ENCODE results near the gene UFC1.

DNA sequence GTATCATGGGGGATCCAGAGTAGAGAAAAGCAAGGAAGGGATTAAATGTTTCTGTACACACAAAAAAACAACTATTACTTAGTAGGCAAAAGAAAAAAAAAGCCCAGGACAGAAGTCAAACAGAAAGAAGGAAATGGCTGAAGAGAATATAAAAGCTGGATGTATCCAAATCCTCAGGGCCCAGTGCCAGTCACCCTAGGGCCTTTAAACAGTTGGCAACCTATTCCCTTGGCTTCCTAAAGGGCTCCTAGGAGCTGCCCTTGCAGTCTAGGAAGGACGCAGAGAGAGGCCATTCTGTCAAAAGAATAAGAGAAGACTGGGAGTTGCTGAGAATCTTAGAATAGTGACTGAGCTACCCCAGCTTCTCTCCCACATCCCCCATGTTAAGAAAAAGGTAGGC, 18.6 kb downstream of the UFC1 start:
- TF ChIP-seq EP300 (IDR thresholded peaks at IDR 0.05) (no peak), POLR2A (IDR thresholded peaks at IDR 0.05) (no peak), POLR2AphosphoS5 (IDR thresholded peaks at IDR 0.05) (no peak)
- TF ChIP-seq, protein P1, sequence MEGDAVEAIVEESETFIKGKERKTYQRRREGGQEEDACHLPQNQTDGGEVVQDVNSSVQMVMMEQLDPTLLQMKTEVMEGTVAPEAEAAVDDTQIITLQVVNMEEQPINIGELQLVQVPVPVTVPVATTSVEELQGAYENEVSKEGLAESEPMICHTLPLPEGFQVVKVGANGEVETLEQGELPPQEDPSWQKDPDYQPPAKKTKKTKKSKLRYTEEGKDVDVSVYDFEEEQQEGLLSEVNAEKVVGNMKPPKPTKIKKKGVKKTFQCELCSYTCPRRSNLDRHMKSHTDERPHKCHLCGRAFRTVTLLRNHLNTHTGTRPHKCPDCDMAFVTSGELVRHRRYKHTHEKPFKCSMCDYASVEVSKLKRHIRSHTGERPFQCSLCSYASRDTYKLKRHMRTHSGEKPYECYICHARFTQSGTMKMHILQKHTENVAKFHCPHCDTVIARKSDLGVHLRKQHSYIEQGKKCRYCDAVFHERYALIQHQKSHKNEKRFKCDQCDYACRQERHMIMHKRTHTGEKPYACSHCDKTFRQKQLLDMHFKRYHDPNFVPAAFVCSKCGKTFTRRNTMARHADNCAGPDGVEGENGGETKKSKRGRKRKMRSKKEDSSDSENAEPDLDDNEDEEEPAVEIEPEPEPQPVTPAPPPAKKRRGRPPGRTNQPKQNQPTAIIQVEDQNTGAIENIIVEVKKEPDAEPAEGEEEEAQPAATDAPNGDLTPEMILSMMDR (IDR thresholded peaks at IDR 0.05) = no peak
